Hepatocyte (in vitro differentiated cells): Measurements from ENCODE around the gene TMEM115. TPM values are rescaled to one million over a fixed set of nuclear protein-coding genes. Genes with fewer than 3 reads are reported as not detected.

Experiments used
- DNase-seq: peaks from one replicate; pipeline ENCODE4 v3.0.0-alpha.2; 2016; ENCODE audit warnings: low spot score
- H2AFZ ChIP-seq: fragments of 200-600 bp; sonication (generic); 2 replicates; pipeline ENCODE4 v1.6.0; 2016; ENCODE audit warnings: antibody characterized with exemption, mild to moderate bottlenecking
- H3K27ac ChIP-seq: fragments of 200-600 bp; sonication (generic); 2 replicates; pipeline ENCODE4 v1.5.1; 2016; ENCODE audit warnings: mild to moderate bottlenecking
- H3K27me3 ChIP-seq: fragments of 200-600 bp; sonication (generic); 2 replicates; pipeline ENCODE4 v1.6.1; 2016
- H3K36me3 ChIP-seq: fragments of 200-600 bp; sonication (generic); replicated peaks from 2 replicates; pipeline ENCODE4 v1.5.1; 2016; ENCODE audit warnings: low read depth; ENCODE audit not compliant: insufficient read depth
- H3K4me1 ChIP-seq: fragments of 200-600 bp; sonication (generic); 2 replicates; pipeline ENCODE4 v1.5.1; 2016; ENCODE audit warnings: mild to moderate bottlenecking, moderate library complexity; ENCODE audit not compliant: insufficient read depth
- H3K4me2 ChIP-seq: fragments of 200-600 bp; sonication (generic); 2 replicates; pipeline ENCODE4 v1.6.0; 2016
- H3K4me3 ChIP-seq: fragments of 200-600 bp; sonication (generic); 2 replicates; pipeline ENCODE4 v1.5.1; 2016; ENCODE audit warnings: mild to moderate bottlenecking
- H3K79me2 ChIP-seq: fragments of 200-600 bp; sonication (generic); 2 replicates; pipeline ENCODE4 v1.6.0; 2017; ENCODE audit warnings: mild to moderate bottlenecking
- H3K9me2 ChIP-seq: fragments of 200-600 bp; sonication (generic); replicated peaks from 2 replicates; pipeline ENCODE4 v1.6.0; 2017; ENCODE audit warnings: mild to moderate bottlenecking; ENCODE audit not compliant: insufficient read depth
- H3K9me3 ChIP-seq: fragments of 200-600 bp; sonication (generic); 2 replicates; pipeline ENCODE4 v1.5.1; 2016; ENCODE audit warnings: low read depth, mild to moderate bottlenecking
- H4K20me1 ChIP-seq: fragments of 200-600 bp; sonication (generic); 2 replicates; pipeline ENCODE4 v1.6.0; 2016; ENCODE audit warnings: mild to moderate bottlenecking; ENCODE audit not compliant: insufficient read depth, poor library complexity, severe bottlenecking
- EZH2 ChIP-seq: fragments of 200-600 bp; sonication (generic); IDR thresholded peaks from 2 replicates; pipeline ENCODE4 v1.6.1; 2016; ENCODE audit warnings: antibody characterized with exemption, mild to moderate bottlenecking, borderline replicate concordance
- EZH2phosphoT487 ChIP-seq: fragments of 200-600 bp; sonication (generic); IDR thresholded peaks from one replicate; pipeline ENCODE4 v1.6.1; 2018; ENCODE audit warnings: antibody characterized with exemption, mild to moderate bottlenecking, low read depth, moderate library complexity; ENCODE audit not compliant: unreplicated experiment, severe bottlenecking
- WGBS: methylation state at CpG from one replicate; pipeline ENCODE4 v1.1.6; 2016; ENCODE audit warnings: low lambda C conversion rate; ENCODE audit errors: missing lambda C conversion rate; 5-methylcytosine and 5-hydroxymethylcytosine counted together
- polyA plus RNA-seq: library from polyadenylated mRNA; unstranded; fragments of >200 nt; fragmentation: Nextera tagmentation; extraction: Ambion mirVana; gene quantifications from 2 replicates; pipeline ENCODE4 v1.2.1, GENCODE V29; 2016
- total RNA-seq: library from RNA; depleted of rRNA; stranded (reverse); fragments of >200 nt; gene quantifications from 2 replicates; pipeline ENCODE4 v1.2.3, GENCODE V29; 2014
- TF ChIP-seq, protein P1 (sequence below): fragments of 200-600 bp; sonication (generic); IDR thresholded peaks from 2 replicates; pipeline ENCODE4 v1.5.1; 2016; ENCODE audit warnings: antibody characterized with exemption, mild to moderate bottlenecking; ENCODE audit not compliant: poor library complexity

Gene TMEM115, protein sequence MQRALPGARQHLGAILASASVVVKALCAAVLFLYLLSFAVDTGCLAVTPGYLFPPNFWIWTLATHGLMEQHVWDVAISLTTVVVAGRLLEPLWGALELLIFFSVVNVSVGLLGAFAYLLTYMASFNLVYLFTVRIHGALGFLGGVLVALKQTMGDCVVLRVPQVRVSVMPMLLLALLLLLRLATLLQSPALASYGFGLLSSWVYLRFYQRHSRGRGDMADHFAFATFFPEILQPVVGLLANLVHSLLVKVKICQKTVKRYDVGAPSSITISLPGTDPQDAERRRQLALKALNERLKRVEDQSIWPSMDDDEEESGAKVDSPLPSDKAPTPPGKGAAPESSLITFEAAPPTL
- 49.3 and 63.0 TPM in 2 replicates for total RNA-seq
- polyA plus RNA-seq: 64.5 and 69.9 TPM in 2 replicates

- peaks cover 43% of the 10 kb centered on the region for H3K79me2 ChIP-seq
- peak within 1 kb of the TSS; percentile 99 for H3K4me2 ChIP-seq
- peak within 1 kb of the TSS; percentile 74 for H3K4me3 ChIP-seq
These were observed at the start of gene TMEM115 for GRCh38 chr3:50358911-50359759. Gene TMEM115, minus strand, starts transcription at chr3:50359521. Its CDS starts 458 bp downstream, at chr3:50359063.

GRCh38 chr3:50408443-50408944 lies 49.2 kb upstream of the TMEM115 start:
- no peaks in the 10 kb centered on the region for H3K9me2 ChIP-seq
- no peaks in the 10 kb centered on the region for H3K27me3 ChIP-seq
- H3K4me2 ChIP-seq: no peak overlapping the region
- no peaks in the 10 kb centered on the region for H3K36me3 ChIP-seq
- TF ChIP-seq EZH2: no peak
- TF ChIP-seq, protein P1, sequence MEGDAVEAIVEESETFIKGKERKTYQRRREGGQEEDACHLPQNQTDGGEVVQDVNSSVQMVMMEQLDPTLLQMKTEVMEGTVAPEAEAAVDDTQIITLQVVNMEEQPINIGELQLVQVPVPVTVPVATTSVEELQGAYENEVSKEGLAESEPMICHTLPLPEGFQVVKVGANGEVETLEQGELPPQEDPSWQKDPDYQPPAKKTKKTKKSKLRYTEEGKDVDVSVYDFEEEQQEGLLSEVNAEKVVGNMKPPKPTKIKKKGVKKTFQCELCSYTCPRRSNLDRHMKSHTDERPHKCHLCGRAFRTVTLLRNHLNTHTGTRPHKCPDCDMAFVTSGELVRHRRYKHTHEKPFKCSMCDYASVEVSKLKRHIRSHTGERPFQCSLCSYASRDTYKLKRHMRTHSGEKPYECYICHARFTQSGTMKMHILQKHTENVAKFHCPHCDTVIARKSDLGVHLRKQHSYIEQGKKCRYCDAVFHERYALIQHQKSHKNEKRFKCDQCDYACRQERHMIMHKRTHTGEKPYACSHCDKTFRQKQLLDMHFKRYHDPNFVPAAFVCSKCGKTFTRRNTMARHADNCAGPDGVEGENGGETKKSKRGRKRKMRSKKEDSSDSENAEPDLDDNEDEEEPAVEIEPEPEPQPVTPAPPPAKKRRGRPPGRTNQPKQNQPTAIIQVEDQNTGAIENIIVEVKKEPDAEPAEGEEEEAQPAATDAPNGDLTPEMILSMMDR: no peak
- TF ChIP-seq EZH2phosphoT487: no peak
- H2AFZ ChIP-seq: no peak overlapping the region
- H3K27ac ChIP-seq: no peak overlapping the region
- no peaks in the 10 kb centered on the region for H3K79me2 ChIP-seq
- WGBS: 81% methylated on average over 15 of the region's 15 CpGs
- no peaks in the 10 kb centered on the region for H3K4me1 ChIP-seq
- no peak overlapping the region for H3K4me3 ChIP-seq
- H3K9me3 ChIP-seq: no peaks in the 10 kb centered on the region
- H4K20me1 ChIP-seq: no peaks in the 10 kb centered on the region
- DNase-seq: no peak

More at GRCh38 chr3:50358911-50359759, at the start of gene TMEM115:
- Histone ChIP-seq H3K9me2 (no peaks in the 10 kb centered on the region), H3K9me3 (no peaks in the 10 kb centered on the region), H3K27me3 (no peaks in the 10 kb centered on the region), H4K20me1 (peaks cover 38% of the 10 kb centered on the region), H3K36me3 (no peaks in the 10 kb centered on the region), H2AFZ (peak within 1 kb of the TSS; percentile 28), H3K4me1 (peaks cover 27% of the 10 kb centered on the region), H3K27ac (peak within 1 kb of the TSS; percentile 82)
- TF ChIP-seq, protein P1: no peak
- no peak for TF ChIP-seq EZH2
- no peak for TF ChIP-seq EZH2phosphoT487
- 8% methylated on average over 64 of the region's 64 CpGs for WGBS
- DNase-seq: peak; percentile 98

DNA sequence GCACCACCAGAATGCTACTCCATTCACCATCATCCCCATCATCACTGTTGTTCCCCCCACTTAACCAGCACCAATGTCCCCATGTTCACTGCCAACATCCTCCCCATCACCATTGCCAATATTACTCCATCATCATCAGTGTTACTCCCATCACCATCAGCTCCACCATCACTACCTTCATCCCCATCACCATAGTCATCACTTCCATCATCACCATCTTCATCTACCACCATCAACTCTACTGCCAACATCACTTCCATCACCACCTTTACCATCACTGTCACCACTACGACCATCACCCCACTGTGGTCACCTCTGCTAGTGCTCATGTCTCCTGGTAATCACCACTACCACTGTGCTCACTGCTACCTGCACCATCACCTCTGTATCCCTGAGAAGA lies 47.2 kb upstream of the TMEM115 start:
- DNase-seq: no peak
- Histone ChIP-seq H3K27ac (no peak overlapping the region), H3K79me2 (no peaks in the 10 kb centered on the region), H3K27me3 (no peaks in the 10 kb centered on the region), H2AFZ (no peak overlapping the region), H4K20me1 (no peaks in the 10 kb centered on the region), H3K9me2 (no peaks in the 10 kb centered on the region), H3K36me3 (no peaks in the 10 kb centered on the region), H3K4me2 (no peak overlapping the region), H3K4me1 (no peaks in the 10 kb centered on the region), H3K9me3 (no peaks in the 10 kb centered on the region), H3K4me3 (no peak overlapping the region)
- TF ChIP-seq, protein P1: no peak
- TF ChIP-seq EZH2phosphoT487 (no peak), EZH2 (no peak)
- 69% methylated on average over 1 of the region's 1 CpG for WGBS
